Endothelial cell of umbilical vein (primary cell): Measurements from ENCODE around the gene KIAA1755. TPM values are rescaled to one million over a fixed set of nuclear protein-coding genes. Genes with fewer than 3 reads are reported as not detected.

Experiments
- BruUV-seq: library from RNA; stranded (reverse); fragments of 400-500 nt; replicated peaks from 2 replicates; lab custom pipeline; 2021; lab: Mats Ljungman, UMichigan
- CTCF ChIA-PET: fragments of 300-600, 350-600 bp; sonication (Branson Sonifier 250); formaldehyde crosslinking; loops from one replicate; lab custom pipeline; 2021; ENCODE audit warnings: antibody characterized with exemption, inconsistent platforms; lab: Charles Lee
- POLR2A ChIA-PET: fragments of 300-600, 350-600 bp; sonication (Branson Sonifier 250); formaldehyde crosslinking; loops from one replicate; lab custom pipeline; 2021; ENCODE audit warnings: antibody characterized with exemption, inconsistent platforms; lab: Charles Lee
- DNase-seq: peaks from one replicate; pipeline ENCODE4 v3.0.0-alpha.2; 2011; ENCODE audit warnings: low read depth, low spot score
- FAIRE-seq: peaks from 2 replicates; lab custom pipeline; 2011; peaks lifted over from hg19 to GRCh38; lab: Jason Lieb, UNC
- H2AFZ ChIP-seq: 2 replicates; pipeline ENCODE4 v1.6.0; 2012; ENCODE audit warnings: low read depth, low read length, control low read depth, inconsistent platforms
- H3K27ac ChIP-seq: 2 replicates; pipeline ENCODE4 v1.5.1; 2011; ENCODE audit warnings: low read depth, mild to moderate bottlenecking, control low read depth, low read length, moderate library complexity; ENCODE audit not compliant: insufficient read depth
- H3K27me3 ChIP-seq, 2 experiments: 2 replicates each; pipeline versions ENCODE4 v1.6.0 to v1.6.1; 2011; ENCODE audit warnings: low read length in 2 of 2, mixed read lengths in 1 of 2; ENCODE audit not compliant: control insufficient read depth in 2 of 2, insufficient read depth in 2 of 2
- H3K36me3 ChIP-seq, 2 experiments: 2 replicates in 1 of 2; 3 replicates in 1 of 2; pipeline ENCODE4 v1.5.1; 2011; ENCODE audit warnings: low read length in 2 of 2, mild to moderate bottlenecking in 1 of 2, moderate library complexity in 1 of 2; ENCODE audit not compliant: control insufficient read depth in 2 of 2, insufficient read depth in 2 of 2; ENCODE audit errors: extremely low read depth in 1 of 2
- H3K4me1 ChIP-seq: 3 replicates; pipeline ENCODE4 v1.5.1; 2011; ENCODE audit warnings: mild to moderate bottlenecking, low read length; ENCODE audit not compliant: control insufficient read depth, insufficient read depth; ENCODE audit errors: extremely low read depth
- H3K4me2 ChIP-seq: 2 replicates; pipeline ENCODE4 v1.6.1; 2011; ENCODE audit warnings: low read length, control low read depth, mixed read lengths; ENCODE audit not compliant: insufficient read depth
- H3K4me3 ChIP-seq, 3 experiments: fragments of 200-600 bp in 1 of 3; sonication (generic), shearing (Covaris generic) in 1 of 3; replicated peaks in 1 of 3; 2 replicates each; pipeline ENCODE4 v1.5.1; 2011 to 2016; ENCODE audit warnings: control low read depth in 3 of 3, low read length in 3 of 3, mild to moderate bottlenecking in 2 of 3, inconsistent platforms in 1 of 3, low read depth in 1 of 3, moderate library complexity in 1 of 3; ENCODE audit not compliant: insufficient read depth in 1 of 3
- H3K79me2 ChIP-seq: 2 replicates; pipeline ENCODE4 v1.6.0; 2012; ENCODE audit warnings: low read length, inconsistent platforms; ENCODE audit not compliant: control insufficient read depth, insufficient read depth
- H3K9ac ChIP-seq: replicated peaks from 2 replicates; pipeline ENCODE3; 2011; ENCODE audit warnings: low read length, control low read depth; ENCODE audit not compliant: insufficient read depth; ENCODE audit errors: extremely low read depth
- H3K9me1 ChIP-seq: replicated peaks from 3 replicates; pipeline ENCODE4 v1.6.0; 2011; ENCODE audit warnings: mild to moderate bottlenecking, low read length; ENCODE audit not compliant: control insufficient read depth, insufficient read depth; ENCODE audit errors: extremely low read depth
- H3K9me3 ChIP-seq: replicated peaks from 2 replicates; pipeline ENCODE4 v1.5.1; 2012; ENCODE audit warnings: low read length, inconsistent platforms; ENCODE audit not compliant: control insufficient read depth, insufficient read depth
- H4K20me1 ChIP-seq: replicated peaks from 2 replicates; pipeline ENCODE3; 2011; ENCODE audit warnings: mild to moderate bottlenecking, low read length; ENCODE audit not compliant: control insufficient read depth, insufficient read depth; ENCODE audit errors: extremely low read depth
- CTCF ChIP-seq, 2 donors: IDR thresholded peaks; 1 replicate in 1 of 2; 2 replicates in 1 of 2; pipeline ENCODE4 v1.5.1; 2011; ENCODE audit warnings: low read length in 2 of 2, mild to moderate bottlenecking in 2 of 2, moderate library complexity in 2 of 2, control low read depth in 1 of 2, inconsistent platforms in 1 of 2, low read depth in 1 of 2; ENCODE audit not compliant: insufficient read depth in 1 of 2; ENCODE audit errors: extremely low read depth in 1 of 2
- EZH2 ChIP-seq: IDR thresholded peaks from 2 replicates; pipeline ENCODE4 v1.6.1; 2012; ENCODE audit warnings: borderline replicate concordance, low read depth, mild to moderate bottlenecking, moderate library complexity, low read length, inconsistent platforms; ENCODE audit not compliant: severe bottlenecking
- FOS ChIP-seq: IDR thresholded peaks from 2 replicates; pipeline ENCODE4 v1.6.1; 2011; ENCODE audit warnings: mild to moderate bottlenecking, low read length, moderate library complexity, borderline replicate concordance; ENCODE audit not compliant: insufficient read depth
- GATA2 ChIP-seq: IDR thresholded peaks from 2 replicates; pipeline ENCODE4 v1.7.0; 2011; ENCODE audit warnings: low read depth, mild to moderate bottlenecking, moderate library complexity, mixed read lengths, low read length; ENCODE audit not compliant: insufficient read length, insufficient read depth
- JUN ChIP-seq: IDR thresholded peaks from 2 replicates; pipeline ENCODE4 v1.6.1; 2011; ENCODE audit warnings: borderline replicate concordance, low read depth; ENCODE audit not compliant: insufficient read length, insufficient read depth
- MAX ChIP-seq: IDR thresholded peaks from 2 replicates; pipeline ENCODE4 v1.6.1; 2011; ENCODE audit not compliant: insufficient read depth, insufficient read length
- MYC ChIP-seq: IDR thresholded peaks from one replicate; pipeline ENCODE4 v1.6.1; 2011; ENCODE audit warnings: mild to moderate bottlenecking, low read depth, low read length
- POLR2A ChIP-seq: IDR thresholded peaks from 2 replicates; pipeline ENCODE4 v1.6.1; 2012; ENCODE audit warnings: low read depth, mild to moderate bottlenecking, control low read depth, low read length
- POLR2AphosphoS5 ChIP-seq: IDR thresholded peaks from 2 replicates; pipeline ENCODE4 v1.6.1; 2012; ENCODE audit warnings: low read depth, mild to moderate bottlenecking, control low read depth, low read length, moderate library complexity; ENCODE audit not compliant: insufficient read depth
- dilution Hi-C: fragments of 300-500 bp; cut with MboI; formaldehyde crosslinking; loops from one replicate; pipeline ENCODE4 v1.15.0; 2019; ENCODE audit warnings: low sequenced_read_pairs; ENCODE audit not compliant: extremely low pct_ligation_motif_present
- intact Hi-C: fragments of 100-400 bp; cut with micrococcal nuclease; formaldehyde crosslinking; loops from one replicate; pipeline ENCODE4 v1.10.0; 2022
- polyA plus RNA-seq, 4 experiments: library from polyadenylated mRNA; depleted of rRNA in 3 of 4; stranded (reverse) in 3 of 4; unstranded in 1 of 4; fragments of >200 nt; gene quantifications; 2 replicates each; pipeline versions ENCODE4 v1.2.1 to v1.2.3, GENCODE V29; 2011 to 2012; ENCODE audit warnings: missing spikeins in 1 of 4
- total RNA-seq: library from RNA; stranded (reverse); gene quantifications from 2 replicates; pipeline ENCODE4 v1.2.3, GENCODE V29; 2021

KIAA1755 gene
- total and polyA plus RNA-seq, 2 donors (not counting 3 experiments of a cell fraction or from before 2014, with no cell fraction given), result 0.36 to 0.51 TPM

- Histone ChIP-seq H2AFZ (no peak overlapping the region), H4K20me1 (no peaks in the 10 kb centered on the region), H3K36me3 (no peaks in the 10 kb centered on the region), H3K9me1 (no peaks in the 10 kb centered on the region), H3K4me1 (peaks cover 68% of the 10 kb centered on the region), H3K27ac (peak overlapping the region; percentile 96), H3K4me2 (peak overlapping the region; percentile 50), H3K9ac (peak overlapping the region; percentile 73), H3K27me3 (no peaks in the 10 kb centered on the region), H3K4me3 (no peak overlapping the region), H3K79me2 (peaks cover 33% of the 10 kb centered on the region), H3K9me3 (no peaks in the 10 kb centered on the region)
- BruUV-seq, result no TSS peak
- CTCF ChIA-PET, result interaction anchor here (0.6 to 8.8 kb wide), 12 partner anchors 9 to 603 kb away, joined by 3 to 156 read pairs (median 8); no protein-coding TSS in a partner anchor
- TF ChIP-seq JUN (no peak), FOS (no peak), POLR2A (no peak), POLR2AphosphoS5 (no peak), CTCF (IDR thresholded peaks at IDR 0.05; ENCODE audit: extremely low read depth in 1 of 2, insufficient read depth in 1 of 2, low read depth in 1 of 2, low read length in 2 of 2) (no peak), EZH2 (no peak), MYC (no peak), MAX (no peak), GATA2 (no peak)
- POLR2A ChIA-PET, result no interaction called here
- FAIRE-seq (peak; percentile 49), DNase-seq (no peak)
- dilution Hi-C loops (no loop called here), intact Hi-C loops (loop anchor here (5.0 kb wide), 1 partner anchor 110 kb away; no protein-coding TSS in a partner anchor)
Observed at GRCh38 chr20:38167328-38167850, 93.1 kb downstream of the KIAA1755 start.
